H4 (cell line): Measurements from ENCODE around the gene TNNI2. TPM values are rescaled to one million over a fixed set of nuclear protein-coding genes. Genes with fewer than 3 reads are reported as not detected.
"Not testable (repeated sequence)": the region's sequence is repeated elsewhere in the genome, so short reads cannot be mapped to it uniquely, and the experiment has no call there.

Experiments
- DNase-seq: peaks from one replicate; pipeline ENCODE4 v3.0.0-alpha.2; 2015; ENCODE audit warnings: low spot score
- total RNA-seq: library from RNA; depleted of rRNA; stranded (reverse); fragments of >200 nt; shearing (Covaris generic); gene quantifications from 2 replicates; pipeline ENCODE4 v1.2.3, GENCODE V29; 2014

Gene TNNI2
- total RNA-seq, 1 experiment from 2014 or later = not detected

DNA sequence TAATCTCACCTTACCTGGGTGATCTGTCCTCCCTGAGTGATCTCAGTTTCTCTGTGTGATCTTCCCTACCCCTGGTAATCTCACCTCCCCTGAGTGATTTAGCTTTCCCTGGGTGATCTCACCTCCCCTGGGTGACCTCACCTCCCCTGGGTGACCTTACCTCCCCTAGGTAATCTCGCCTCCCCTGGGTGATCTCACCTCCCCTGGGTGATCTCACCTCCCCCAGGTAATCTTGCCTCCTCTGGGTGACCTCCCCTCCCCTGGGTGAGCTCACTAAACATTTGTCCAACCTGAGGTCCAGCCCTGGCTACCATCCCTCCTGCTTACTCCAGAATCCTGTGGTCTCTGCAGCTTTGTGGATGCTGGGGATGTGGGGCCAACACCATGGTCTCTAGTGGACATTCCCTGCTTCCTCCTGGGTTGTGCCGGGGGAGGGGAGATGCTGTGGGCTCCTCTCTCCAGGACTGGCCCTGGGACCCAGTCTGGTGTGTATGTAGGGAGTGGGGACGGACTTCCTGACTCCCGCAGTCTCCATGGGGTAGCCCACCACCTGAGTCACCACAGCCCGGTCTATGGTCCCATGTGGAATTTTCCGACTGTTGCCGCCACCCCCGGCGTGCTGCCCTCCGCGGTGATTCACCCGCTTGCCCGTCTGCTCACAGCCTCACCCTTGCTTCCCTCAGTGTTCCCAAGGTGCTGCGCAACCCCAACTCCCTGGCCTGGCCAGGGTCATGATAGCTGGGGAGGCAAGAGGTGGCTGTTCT, 24.0 kb downstream of the TNNI2 start:
- DNase-seq = peak; percentile 78

GRCh38 chr11:1863352-1864216, 24.8 kb downstream of the TNNI2 start:
- peak; percentile 93 for DNase-seq

- peak; percentile 33 for DNase-seq
Measured at GRCh38 chr11:1864231-1864630, 25.4 kb downstream of the TNNI2 start.

DNA sequence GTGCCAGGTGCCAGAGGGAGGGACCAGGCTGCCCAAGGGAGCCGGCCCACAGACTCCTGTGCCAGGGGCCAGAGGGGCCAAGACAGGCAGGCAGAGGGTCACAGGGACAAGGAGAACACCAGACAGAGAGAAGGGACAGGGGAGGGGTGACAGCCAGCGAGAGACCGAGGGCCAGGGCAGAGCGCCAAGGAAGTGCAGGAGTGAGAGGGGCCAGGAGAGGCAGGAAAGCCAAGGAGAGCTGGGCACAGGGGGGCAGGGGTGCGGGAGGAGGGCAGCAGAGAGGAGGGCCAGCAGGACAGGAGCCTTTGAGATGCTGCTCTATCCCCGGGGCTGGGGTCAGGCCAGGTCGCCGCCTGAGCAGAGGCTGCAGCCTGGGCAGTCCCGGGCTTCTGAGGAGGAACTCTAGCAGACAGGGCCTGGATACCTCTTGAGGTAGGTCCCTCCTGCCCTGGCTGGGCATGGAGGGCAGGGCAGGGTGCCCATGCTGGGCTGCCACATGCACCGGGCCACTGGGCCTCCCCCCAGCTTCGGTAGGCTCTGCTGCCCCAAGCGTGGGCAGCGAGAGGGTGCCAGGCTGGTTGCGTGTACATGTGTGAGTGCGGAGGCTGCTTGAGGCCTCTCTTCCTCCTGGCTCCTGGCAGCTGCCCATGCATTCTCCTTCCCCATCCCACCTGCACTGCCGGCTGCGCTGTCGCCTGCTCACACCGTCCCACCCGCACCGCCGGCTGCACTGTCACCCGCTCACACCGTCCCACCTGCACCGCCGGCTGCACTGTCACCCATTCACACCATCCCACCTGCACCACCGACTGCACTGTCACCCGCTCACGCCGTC, 26.3 kb downstream of the TNNI2 start:
- peak; percentile 52 for DNase-seq

GRCh38 chr11:1866226-1866625, 27.4 kb downstream of the TNNI2 start:
- no peak for DNase-seq

DNA sequence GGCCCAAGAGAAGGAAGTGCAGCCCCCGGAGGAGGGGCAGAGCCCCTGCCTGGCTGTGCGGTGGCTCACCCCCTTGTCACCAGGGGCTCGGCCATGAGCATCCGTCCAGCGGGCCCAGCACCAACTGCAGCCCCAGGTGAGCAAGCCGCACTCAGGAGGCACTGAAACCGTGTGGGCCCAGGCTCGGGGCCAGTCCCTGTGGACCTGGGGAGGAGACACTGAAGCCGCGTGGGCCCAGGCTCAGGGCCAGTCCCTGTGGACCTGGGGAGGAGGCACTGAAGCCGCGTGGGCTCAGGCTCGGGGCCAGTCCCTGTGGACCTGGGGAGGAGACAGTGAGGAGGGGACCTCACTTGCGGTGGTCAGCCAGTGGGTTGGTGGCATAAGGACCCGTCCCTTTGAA, 28.0 kb downstream of the TNNI2 start:
- DNase-seq = no peak

DNA sequence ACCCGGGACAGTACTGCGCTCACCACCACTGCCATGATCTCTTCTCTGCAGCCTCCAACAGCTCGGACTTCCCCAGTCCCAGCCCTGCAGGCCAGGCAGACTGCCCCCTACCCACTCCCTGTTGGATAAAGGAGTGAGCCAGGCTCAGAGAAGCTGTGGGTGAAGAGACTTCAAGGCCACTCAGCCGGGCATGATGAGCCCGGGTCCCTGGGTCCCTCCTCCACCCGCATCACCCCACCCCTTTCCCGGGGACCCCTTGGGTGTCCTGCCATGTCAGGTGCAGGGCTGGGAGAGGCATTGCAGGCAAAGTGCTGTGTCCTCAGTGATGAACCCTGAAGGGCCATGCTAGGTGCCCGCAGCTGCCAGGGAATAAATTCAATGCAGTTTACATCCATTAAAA, 28.6 kb downstream of the TNNI2 start:
- DNase-seq = no peak

GRCh38 chr11:1868056-1868635, 29.4 kb downstream of the TNNI2 start:
- DNase-seq = no peak

DNA sequence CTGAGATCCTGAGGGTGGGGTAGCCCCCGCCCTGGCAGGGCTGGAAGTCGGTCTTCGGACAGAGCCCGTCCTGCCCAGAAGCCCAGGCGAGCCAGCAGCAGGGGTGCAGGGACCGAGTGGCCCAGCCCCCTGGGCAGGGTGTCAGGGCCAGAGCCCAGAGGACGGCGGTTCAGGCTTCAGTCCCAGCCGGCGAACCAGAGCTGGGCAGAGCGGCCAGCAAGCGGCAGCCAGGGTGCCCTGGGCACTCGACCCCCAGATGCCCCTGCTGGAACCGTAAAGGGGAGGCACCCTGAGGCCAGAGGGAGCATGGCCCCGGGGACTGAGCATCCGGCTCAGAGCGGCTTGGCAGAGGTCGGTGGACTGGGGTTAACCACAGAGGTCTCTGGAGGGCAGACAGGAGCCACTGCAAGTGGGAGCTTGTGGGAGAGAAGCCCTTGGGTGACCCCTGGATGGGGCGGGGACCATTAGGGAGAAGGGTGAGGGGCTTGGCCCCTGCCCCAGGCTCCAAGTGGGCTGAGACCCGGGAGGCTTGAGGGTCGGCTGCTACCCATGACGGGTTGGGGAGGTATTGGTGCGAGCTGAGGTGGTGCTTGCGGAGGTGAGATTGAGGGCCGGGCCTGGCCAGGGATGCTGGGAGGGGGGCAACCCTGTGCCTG, 30.0 kb downstream of the TNNI2 start:
- no peak for DNase-seq

- no peak for DNase-seq
Measured at GRCh38 chr11:1869427-1870325, 30.9 kb downstream of the TNNI2 start.

GRCh38 chr11:1870326-1870696, 31.5 kb downstream of the TNNI2 start:
- no peak for DNase-seq

- no peak for DNase-seq
Measured at GRCh38 chr11:1870721-1871466, 32.1 kb downstream of the TNNI2 start.

DNA sequence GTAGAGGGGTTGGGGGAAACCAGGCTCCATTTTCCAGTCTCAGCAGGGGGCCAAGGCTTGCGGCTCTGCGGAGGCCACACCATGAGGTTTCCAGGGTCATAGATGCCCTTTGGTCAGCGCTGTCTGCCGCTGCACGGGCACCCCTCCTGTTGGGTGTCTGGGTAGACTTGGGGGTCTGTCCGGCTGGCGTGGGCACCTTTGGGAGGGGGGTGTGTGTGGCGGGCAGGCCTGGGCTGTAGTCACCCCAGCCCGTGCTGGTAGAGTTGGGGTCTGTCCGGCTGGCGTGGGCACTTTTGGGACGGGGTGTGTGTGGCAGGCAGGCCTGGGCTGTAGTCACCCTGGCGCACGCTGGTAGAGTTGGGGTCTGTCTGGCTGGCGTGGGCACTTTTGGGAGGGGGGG, 32.8 kb downstream of the TNNI2 start:
- no peak for DNase-seq

DNA sequence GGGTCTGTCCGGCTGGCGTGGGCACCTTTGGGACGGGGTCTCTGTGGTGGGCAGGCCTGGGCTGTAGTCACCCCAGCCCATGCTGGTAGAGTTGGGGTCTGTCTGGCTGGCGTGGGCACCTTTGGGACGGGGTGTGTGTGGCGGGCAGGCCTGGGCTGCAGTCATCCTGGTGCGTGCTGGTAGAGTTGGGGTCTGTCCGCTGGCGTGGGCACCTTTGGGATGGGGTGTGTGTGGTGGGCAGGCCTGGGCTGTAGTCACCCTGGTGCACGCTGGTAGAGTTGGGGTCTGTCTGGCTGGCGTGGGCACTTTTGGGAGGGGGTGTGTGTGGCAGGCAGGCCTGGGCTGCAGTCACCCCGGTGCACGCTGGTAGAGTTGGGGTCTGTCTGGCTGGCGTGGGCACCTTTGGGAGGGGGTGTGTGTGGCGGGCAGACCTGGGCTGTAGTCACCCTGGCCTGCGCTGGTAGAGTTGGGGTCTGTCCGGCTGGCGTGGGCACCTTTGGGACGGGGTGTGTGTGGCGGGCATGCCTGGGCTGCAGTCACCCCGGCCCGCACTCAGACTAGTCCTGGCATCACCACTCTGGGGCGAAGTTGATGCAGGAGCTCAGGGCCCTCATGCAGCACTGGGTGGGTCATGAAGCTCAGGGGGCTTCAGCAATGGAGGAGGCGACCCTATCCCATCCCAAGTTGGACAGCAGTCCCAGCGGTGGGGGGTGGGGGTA, 33.6 kb downstream of the TNNI2 start:
- no peak for DNase-seq

DNA sequence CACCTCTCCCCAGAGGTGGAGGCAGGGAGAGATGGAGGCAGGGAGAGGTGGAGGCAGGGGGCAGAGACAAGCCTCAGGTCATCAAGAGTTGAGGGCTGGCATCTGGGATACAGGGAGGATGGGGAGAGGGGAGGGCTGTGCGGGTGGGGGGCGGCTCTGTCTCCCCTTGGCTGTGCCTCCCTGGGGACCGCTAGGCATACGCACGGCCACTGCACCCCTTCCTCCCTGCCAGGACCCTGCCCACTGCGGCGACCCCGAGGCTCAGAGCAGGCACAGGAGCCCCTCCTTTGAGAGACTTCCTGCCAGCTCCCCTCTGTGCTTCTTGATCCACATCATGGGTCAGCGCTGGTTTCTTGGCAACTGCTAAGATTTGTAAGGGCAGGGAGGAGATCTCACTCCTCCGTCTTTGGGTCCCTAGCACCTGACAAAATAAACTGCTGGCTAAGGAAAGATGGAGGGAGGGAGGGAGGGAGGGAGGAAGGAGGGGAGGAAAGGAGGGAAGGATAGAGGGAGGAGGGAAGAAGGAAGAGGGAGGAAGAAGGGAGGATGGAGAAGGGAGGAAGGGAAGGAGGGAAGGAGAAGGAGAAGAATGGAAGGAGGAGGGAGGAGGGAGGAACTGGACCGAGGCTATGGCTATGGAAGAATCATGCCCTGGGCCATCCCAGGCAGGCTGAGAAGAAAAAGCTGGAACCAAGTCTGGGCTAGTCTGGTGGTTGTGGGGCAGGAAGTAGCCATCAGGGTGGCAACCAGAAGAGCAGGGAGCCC, 34.4 kb downstream of the TNNI2 start:
- no peak for DNase-seq

GRCh38 chr11:1873813-1874150, 35.0 kb downstream of the TNNI2 start:
- DNase-seq = not testable (repeated sequence)

GRCh38 chr11:1874441-1875092, 35.8 kb downstream of the TNNI2 start:
- DNase-seq = not testable (repeated sequence)
